ENCODE measurements around the gene TBX20.

- TF ChIP-seq EZH2 (IDR thresholded peaks at IDR 0.05), result no peak
- TF ChIP-seq POLR2AphosphoS5 (IDR thresholded peaks at IDR 0.05; ENCODE audit: borderline replicate concordance, low read depth, low read length), result no peak
Measured at GRCh38 chr7:35250452-35250851, 3.4 kb downstream of the TBX20 start.
